Astrocyte (in vitro differentiated cells and primary cell): ENCODE data around the gene SHISA9. TPM values are rescaled to one million over a fixed set of nuclear protein-coding genes. Genes with fewer than 3 reads are reported as not detected.

Experiments used
- DNase-seq: peaks from one replicate; pipeline ENCODE4 v3.0.0-alpha.2; 2010; ENCODE audit warnings: low read depth
- FAIRE-seq: peaks from 2 replicates; lab custom pipeline; 2011; peaks lifted over from hg19 to GRCh38; lab: Jason Lieb, UNC
- H2AFZ ChIP-seq: 2 replicates; pipeline ENCODE4 v1.6.0; 2012; ENCODE audit warnings: low read depth, low read length, inconsistent platforms
- H3K27ac ChIP-seq: 2 replicates; pipeline ENCODE4 v1.5.1; 2011; ENCODE audit warnings: low read depth, low read length, inconsistent platforms
- H3K27me3 ChIP-seq: 2 replicates; pipeline ENCODE4 v1.6.0; 2011; ENCODE audit warnings: low read length, inconsistent platforms; ENCODE audit not compliant: insufficient read depth
- H3K36me3 ChIP-seq: 2 replicates; pipeline ENCODE4 v1.5.1; 2011; ENCODE audit warnings: low read length, inconsistent platforms; ENCODE audit not compliant: insufficient read depth
- H3K4me1 ChIP-seq: 2 replicates; pipeline ENCODE4 v1.5.1; 2011; ENCODE audit warnings: low read length, inconsistent platforms; ENCODE audit not compliant: insufficient read depth
- H3K4me2 ChIP-seq: 2 replicates; pipeline ENCODE4 v1.6.0; 2012; ENCODE audit warnings: low read length, inconsistent platforms
- H3K4me3 ChIP-seq: 2 replicates; pipeline ENCODE4 v1.5.1; 2011; ENCODE audit warnings: low read depth, mild to moderate bottlenecking, low read length, inconsistent platforms; ENCODE audit not compliant: insufficient read depth
- H3K79me2 ChIP-seq: 2 replicates; pipeline ENCODE4 v1.6.0; 2012; ENCODE audit warnings: mild to moderate bottlenecking, low read length, inconsistent platforms; ENCODE audit not compliant: insufficient read depth
- H3K9ac ChIP-seq: 2 replicates; pipeline ENCODE4 v1.6.0; 2012; ENCODE audit warnings: mild to moderate bottlenecking, low read length, inconsistent platforms
- H3K9me3 ChIP-seq: 2 replicates; pipeline ENCODE4 v1.5.1; 2012; ENCODE audit warnings: low read depth, mild to moderate bottlenecking, low read length, inconsistent platforms; ENCODE audit not compliant: insufficient read depth
- H4K20me1 ChIP-seq: 2 replicates; pipeline ENCODE4 v1.6.0; 2012; ENCODE audit warnings: low read length, inconsistent platforms; ENCODE audit not compliant: insufficient read depth
- H3K27ac Mint-ChIP-seq: one replicate; pipeline ENCODE4 v1.8.0; 2021; ENCODE audit warnings: mild to moderate bottlenecking, mixed read lengths; ENCODE audit not compliant: unreplicated experiment
- H3K27me3 Mint-ChIP-seq: one replicate; pipeline ENCODE4 v1.8.0; 2021; ENCODE audit warnings: low read depth, mixed read lengths; ENCODE audit not compliant: unreplicated experiment
- H3K36me3 Mint-ChIP-seq: one replicate; pipeline ENCODE4 v1.8.0; 2021; ENCODE audit warnings: low read depth, mixed read lengths; ENCODE audit not compliant: unreplicated experiment
- H3K4me1 Mint-ChIP-seq: one replicate; pipeline ENCODE4 v1.8.0; 2021; ENCODE audit warnings: low read depth, mixed read lengths; ENCODE audit not compliant: unreplicated experiment
- H3K4me3 Mint-ChIP-seq: one replicate; pipeline ENCODE4 v1.8.0; 2021; ENCODE audit warnings: mild to moderate bottlenecking, moderate library complexity, mixed read lengths; ENCODE audit not compliant: unreplicated experiment
- H3K9me3 Mint-ChIP-seq: one replicate; pipeline ENCODE4 v1.8.0; 2021; ENCODE audit warnings: mild to moderate bottlenecking, mixed read lengths; ENCODE audit not compliant: unreplicated experiment
- EZH2 ChIP-seq: IDR thresholded peaks from 2 replicates; pipeline ENCODE4 v1.6.1; 2012; ENCODE audit warnings: mild to moderate bottlenecking, low read length, inconsistent platforms; ENCODE audit not compliant: insufficient read depth
- total RNA-seq: library from RNA; stranded (reverse); gene quantifications from 2 replicates; pipeline ENCODE4 v1.2.1, GENCODE V29; 2021
- TF ChIP-seq, protein P1 (sequence below): IDR thresholded peaks from 2 replicates; pipeline ENCODE4 v1.5.1; 2011; ENCODE audit warnings: low read depth, mild to moderate bottlenecking, inconsistent platforms, low read length, moderate library complexity; ENCODE audit not compliant: insufficient read depth

The SHISA9 gene
- total RNA-seq, 1 donor from 2014 or later: 73.0 TPM

DNA sequence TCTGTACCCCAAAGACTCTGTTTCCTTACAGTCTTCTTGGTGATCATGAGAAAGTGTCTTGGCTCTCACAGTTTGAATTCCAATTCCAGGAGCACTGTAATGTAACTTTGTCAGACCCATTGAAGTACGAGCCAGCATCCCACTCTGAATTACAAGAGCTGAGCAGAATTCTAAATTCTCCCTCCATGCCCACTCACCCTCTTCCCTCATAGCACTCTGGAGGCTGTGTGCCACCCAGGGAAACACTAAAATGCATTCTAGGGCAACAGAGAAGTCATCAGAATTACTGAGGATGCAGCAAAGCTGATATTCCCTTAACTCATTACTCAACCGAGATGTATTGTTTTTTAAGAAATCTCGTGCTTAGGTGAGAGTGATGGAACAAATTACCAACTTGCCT, 154.1 kb downstream of the SHISA9 start:
- H2AFZ ChIP-seq: no peak overlapping the region
- no peaks in the 10 kb centered on the region for H3K27me3 Mint-ChIP-seq
- no peaks in the 10 kb centered on the region for H3K9me3 ChIP-seq
- peaks cover 6% of the 10 kb centered on the region for H3K9me3 Mint-ChIP-seq
- no peak overlapping the region for H3K9ac ChIP-seq
- no peak overlapping the region for H3K4me2 ChIP-seq
- no peaks in the 10 kb centered on the region for H3K79me2 ChIP-seq
- no peak overlapping the region for H3K4me3 Mint-ChIP-seq
- H3K36me3 Mint-ChIP-seq: peaks cover 5% of the 10 kb centered on the region
- H3K4me1 ChIP-seq: no peaks in the 10 kb centered on the region
- TF ChIP-seq, protein P1, sequence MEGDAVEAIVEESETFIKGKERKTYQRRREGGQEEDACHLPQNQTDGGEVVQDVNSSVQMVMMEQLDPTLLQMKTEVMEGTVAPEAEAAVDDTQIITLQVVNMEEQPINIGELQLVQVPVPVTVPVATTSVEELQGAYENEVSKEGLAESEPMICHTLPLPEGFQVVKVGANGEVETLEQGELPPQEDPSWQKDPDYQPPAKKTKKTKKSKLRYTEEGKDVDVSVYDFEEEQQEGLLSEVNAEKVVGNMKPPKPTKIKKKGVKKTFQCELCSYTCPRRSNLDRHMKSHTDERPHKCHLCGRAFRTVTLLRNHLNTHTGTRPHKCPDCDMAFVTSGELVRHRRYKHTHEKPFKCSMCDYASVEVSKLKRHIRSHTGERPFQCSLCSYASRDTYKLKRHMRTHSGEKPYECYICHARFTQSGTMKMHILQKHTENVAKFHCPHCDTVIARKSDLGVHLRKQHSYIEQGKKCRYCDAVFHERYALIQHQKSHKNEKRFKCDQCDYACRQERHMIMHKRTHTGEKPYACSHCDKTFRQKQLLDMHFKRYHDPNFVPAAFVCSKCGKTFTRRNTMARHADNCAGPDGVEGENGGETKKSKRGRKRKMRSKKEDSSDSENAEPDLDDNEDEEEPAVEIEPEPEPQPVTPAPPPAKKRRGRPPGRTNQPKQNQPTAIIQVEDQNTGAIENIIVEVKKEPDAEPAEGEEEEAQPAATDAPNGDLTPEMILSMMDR: no peak
- TF ChIP-seq EZH2: no peak
- H3K4me3 ChIP-seq: no peak overlapping the region
- no peak overlapping the region for H3K27ac ChIP-seq
- no peak for DNase-seq
- no peaks in the 10 kb centered on the region for H3K36me3 ChIP-seq
- no peak overlapping the region for H3K27ac Mint-ChIP-seq
- H4K20me1 ChIP-seq: no peaks in the 10 kb centered on the region
- FAIRE-seq: no peak
- no peaks in the 10 kb centered on the region for H3K27me3 ChIP-seq
- H3K4me1 Mint-ChIP-seq: peaks cover 11% of the 10 kb centered on the region

DNA sequence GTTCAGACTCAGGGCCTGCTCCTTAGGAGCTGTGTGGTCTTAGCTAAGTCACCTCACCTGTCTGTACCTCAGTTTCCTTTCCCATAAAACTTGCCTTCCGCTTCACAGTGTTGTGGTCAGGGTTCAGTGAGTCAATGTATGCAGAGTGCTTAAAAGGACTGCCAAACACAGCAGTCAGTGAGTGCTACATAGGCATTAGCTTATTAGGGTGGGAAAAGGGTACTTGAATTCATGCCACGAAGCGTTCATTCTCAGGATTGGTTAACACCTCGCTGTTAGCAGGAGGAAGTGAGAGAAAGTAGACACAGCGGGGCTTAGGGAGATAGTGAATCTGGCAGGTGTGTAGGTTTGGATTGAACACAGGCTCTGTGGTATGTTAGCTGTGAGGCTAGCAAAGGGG, 155.2 kb downstream of the SHISA9 start:
- no peaks in the 10 kb centered on the region for H3K79me2 ChIP-seq
- Mint-ChIP-seq H3K27me3 (no peaks in the 10 kb centered on the region), H3K4me1 (peaks cover 11% of the 10 kb centered on the region), H3K36me3 (peaks cover 5% of the 10 kb centered on the region), H3K9me3 (peaks cover 4% of the 10 kb centered on the region), H3K4me3 (no peak overlapping the region), H3K27ac (no peak overlapping the region)
- no peak overlapping the region for H3K27ac ChIP-seq
- no peak overlapping the region for H3K4me3 ChIP-seq
- no peaks in the 10 kb centered on the region for H4K20me1 ChIP-seq
- H3K4me2 ChIP-seq: no peak overlapping the region
- no peak overlapping the region for H2AFZ ChIP-seq
- no peak for TF ChIP-seq EZH2
- TF ChIP-seq, protein P1: no peak
- DNase-seq (no peak), FAIRE-seq (no peak)
- H3K9ac ChIP-seq: no peak overlapping the region
- no peaks in the 10 kb centered on the region for H3K9me3 ChIP-seq
- H3K4me1 ChIP-seq: no peaks in the 10 kb centered on the region
- H3K27me3 ChIP-seq: no peaks in the 10 kb centered on the region
- no peaks in the 10 kb centered on the region for H3K36me3 ChIP-seq

DNA sequence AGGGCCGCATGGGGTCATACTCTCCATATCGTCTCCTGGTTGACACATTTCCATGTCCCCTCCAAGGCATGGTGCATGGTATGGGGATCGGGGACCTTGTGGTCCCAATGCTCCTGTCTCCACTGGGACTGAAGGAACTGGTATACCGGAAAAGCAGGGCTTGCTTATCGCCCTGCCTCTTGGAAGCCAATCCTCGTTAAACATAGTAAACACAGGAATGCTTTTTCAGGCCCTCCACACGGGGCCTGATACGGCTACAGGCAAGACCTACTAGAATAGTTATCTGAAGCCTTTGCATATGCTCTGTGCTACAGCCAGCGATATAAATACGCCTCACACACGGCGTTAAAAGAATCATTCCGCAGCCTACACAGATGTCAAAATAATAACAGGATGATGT, 159.5 kb downstream of the SHISA9 start:
- no peaks in the 10 kb centered on the region for H3K4me1 ChIP-seq
- TF ChIP-seq, protein P1: no peak
- no peak for TF ChIP-seq EZH2
- no peak overlapping the region for H3K27ac Mint-ChIP-seq
- H2AFZ ChIP-seq: no peak overlapping the region
- H3K4me1 Mint-ChIP-seq: peaks cover 7% of the 10 kb centered on the region
- H3K79me2 ChIP-seq: no peaks in the 10 kb centered on the region
- no peaks in the 10 kb centered on the region for H3K36me3 ChIP-seq
- H3K27me3 Mint-ChIP-seq: no peaks in the 10 kb centered on the region
- FAIRE-seq (no peak), DNase-seq (no peak)
- no peaks in the 10 kb centered on the region for H4K20me1 ChIP-seq
- H3K27ac ChIP-seq: no peak overlapping the region
- H3K9ac ChIP-seq: no peak overlapping the region
- H3K9me3 ChIP-seq: no peaks in the 10 kb centered on the region
- no peak overlapping the region for H3K4me2 ChIP-seq
- peaks cover 4% of the 10 kb centered on the region for H3K9me3 Mint-ChIP-seq
- H3K4me3 Mint-ChIP-seq: no peak overlapping the region
- no peak overlapping the region for H3K4me3 ChIP-seq
- H3K36me3 Mint-ChIP-seq: peaks cover 2% of the 10 kb centered on the region
- no peaks in the 10 kb centered on the region for H3K27me3 ChIP-seq
